Glutamatergic neuron (in vitro differentiated cells): ENCODE results near the gene MAPRE2. TPM values are rescaled to one million over a fixed set of nuclear protein-coding genes. Genes with fewer than 3 reads are reported as not detected.

Source experiments
- DNase-seq: peaks from one replicate; pipeline ENCODE4 v3.0.0; 2022
- H3K27ac Mint-ChIP-seq: one replicate; pipeline ENCODE4 v1.8.0; 2020; ENCODE audit warnings: mild to moderate bottlenecking, mixed read lengths, inconsistent platforms; ENCODE audit not compliant: unreplicated experiment
- H3K27me3 Mint-ChIP-seq: one replicate; pipeline ENCODE4 v1.8.0; 2020; ENCODE audit warnings: mild to moderate bottlenecking, moderate library complexity, mixed read lengths, inconsistent platforms; ENCODE audit not compliant: unreplicated experiment
- H3K36me3 Mint-ChIP-seq: one replicate; pipeline ENCODE4 v1.8.0; 2020; ENCODE audit warnings: mild to moderate bottlenecking, mixed read lengths, inconsistent platforms; ENCODE audit not compliant: unreplicated experiment
- H3K4me1 Mint-ChIP-seq: one replicate; pipeline ENCODE4 v1.8.0; 2020; ENCODE audit warnings: mild to moderate bottlenecking, low read depth, mixed read lengths, inconsistent platforms; ENCODE audit not compliant: unreplicated experiment
- H3K4me3 Mint-ChIP-seq: one replicate; pipeline ENCODE4 v1.8.0; 2020; ENCODE audit warnings: mild to moderate bottlenecking, mixed read lengths, inconsistent platforms; ENCODE audit not compliant: unreplicated experiment
- H3K9me3 Mint-ChIP-seq: one replicate; pipeline ENCODE4 v1.8.0; 2020; ENCODE audit warnings: mild to moderate bottlenecking, moderate library complexity, mixed read lengths, inconsistent platforms; ENCODE audit not compliant: unreplicated experiment
- total RNA-seq: library from RNA; stranded (reverse); fragmentation: NEBNext Ultra II Directional; extraction: Animal tissue kit (Norgen Biotek cat#: 25700); gene quantifications from one replicate; pipeline ENCODE4 v1.2.1, GENCODE V29; 2021; ENCODE audit not compliant: unreplicated experiment
- TF ChIP-seq, protein P1 (sequence below): fragments of 200-600 bp; sonication (generic); IDR thresholded peaks from one replicate; pipeline ENCODE4 v1.5.0; 2021; ENCODE audit not compliant: partially characterized antibody, unreplicated experiment

Gene MAPRE2
- total RNA-seq, 1 donor from 2014 or later, result 127 TPM

DNA sequence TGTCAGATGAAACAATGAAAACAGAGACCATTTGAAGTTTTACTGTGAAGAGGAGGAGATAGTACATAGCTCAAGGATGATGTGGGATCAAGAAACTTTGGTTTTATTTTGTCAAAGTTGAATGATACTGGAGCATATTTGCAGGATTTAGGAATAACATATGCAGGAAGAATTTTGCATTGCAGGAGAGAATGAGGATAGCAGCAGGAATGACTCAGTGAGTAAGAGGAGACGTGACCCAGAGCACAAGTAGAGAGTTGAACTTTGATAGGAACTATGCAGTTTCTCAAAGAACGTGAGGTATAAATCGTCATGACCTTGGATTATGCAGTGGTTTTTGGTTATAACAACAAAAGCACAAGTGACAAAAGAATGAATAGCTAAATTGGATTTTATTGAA, 47.7 kb downstream of the MAPRE2 start:
- Mint-ChIP-seq H3K4me1 (no peaks in the 10 kb centered on the region), H3K9me3 (peaks cover 3% of the 10 kb centered on the region), H3K36me3 (peaks cover 9% of the 10 kb centered on the region), H3K27ac (no peak overlapping the region), H3K27me3 (no peaks in the 10 kb centered on the region), H3K4me3 (no peak overlapping the region)
- DNase-seq, result no peak
- TF ChIP-seq, protein P1, sequence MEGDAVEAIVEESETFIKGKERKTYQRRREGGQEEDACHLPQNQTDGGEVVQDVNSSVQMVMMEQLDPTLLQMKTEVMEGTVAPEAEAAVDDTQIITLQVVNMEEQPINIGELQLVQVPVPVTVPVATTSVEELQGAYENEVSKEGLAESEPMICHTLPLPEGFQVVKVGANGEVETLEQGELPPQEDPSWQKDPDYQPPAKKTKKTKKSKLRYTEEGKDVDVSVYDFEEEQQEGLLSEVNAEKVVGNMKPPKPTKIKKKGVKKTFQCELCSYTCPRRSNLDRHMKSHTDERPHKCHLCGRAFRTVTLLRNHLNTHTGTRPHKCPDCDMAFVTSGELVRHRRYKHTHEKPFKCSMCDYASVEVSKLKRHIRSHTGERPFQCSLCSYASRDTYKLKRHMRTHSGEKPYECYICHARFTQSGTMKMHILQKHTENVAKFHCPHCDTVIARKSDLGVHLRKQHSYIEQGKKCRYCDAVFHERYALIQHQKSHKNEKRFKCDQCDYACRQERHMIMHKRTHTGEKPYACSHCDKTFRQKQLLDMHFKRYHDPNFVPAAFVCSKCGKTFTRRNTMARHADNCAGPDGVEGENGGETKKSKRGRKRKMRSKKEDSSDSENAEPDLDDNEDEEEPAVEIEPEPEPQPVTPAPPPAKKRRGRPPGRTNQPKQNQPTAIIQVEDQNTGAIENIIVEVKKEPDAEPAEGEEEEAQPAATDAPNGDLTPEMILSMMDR, result no peak

DNA sequence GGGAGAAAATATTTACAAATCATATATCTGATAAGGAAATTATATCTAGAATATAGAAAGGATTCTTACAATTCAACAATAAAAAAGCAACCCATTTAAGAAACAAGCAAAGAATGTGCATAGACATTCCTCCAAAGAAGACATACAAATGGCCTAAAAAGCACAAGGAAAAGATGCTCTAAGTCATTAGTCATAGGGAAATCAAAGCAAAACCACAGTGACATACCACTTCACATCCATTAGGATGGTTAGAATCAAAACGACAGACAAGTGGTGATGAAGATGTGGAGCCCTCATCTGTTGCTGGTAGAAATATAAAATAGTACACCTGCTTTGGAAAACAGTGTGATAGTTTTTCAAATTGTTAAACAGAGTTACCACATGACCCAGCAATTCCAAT, 48.2 kb downstream of the MAPRE2 start:
- Mint-ChIP-seq H3K27ac (no peak overlapping the region), H3K4me3 (no peak overlapping the region), H3K27me3 (no peaks in the 10 kb centered on the region), H3K4me1 (no peaks in the 10 kb centered on the region), H3K9me3 (peaks cover 3% of the 10 kb centered on the region), H3K36me3 (peaks cover 9% of the 10 kb centered on the region)
- no peak for DNase-seq
- TF ChIP-seq, protein P1, result no peak

DNA sequence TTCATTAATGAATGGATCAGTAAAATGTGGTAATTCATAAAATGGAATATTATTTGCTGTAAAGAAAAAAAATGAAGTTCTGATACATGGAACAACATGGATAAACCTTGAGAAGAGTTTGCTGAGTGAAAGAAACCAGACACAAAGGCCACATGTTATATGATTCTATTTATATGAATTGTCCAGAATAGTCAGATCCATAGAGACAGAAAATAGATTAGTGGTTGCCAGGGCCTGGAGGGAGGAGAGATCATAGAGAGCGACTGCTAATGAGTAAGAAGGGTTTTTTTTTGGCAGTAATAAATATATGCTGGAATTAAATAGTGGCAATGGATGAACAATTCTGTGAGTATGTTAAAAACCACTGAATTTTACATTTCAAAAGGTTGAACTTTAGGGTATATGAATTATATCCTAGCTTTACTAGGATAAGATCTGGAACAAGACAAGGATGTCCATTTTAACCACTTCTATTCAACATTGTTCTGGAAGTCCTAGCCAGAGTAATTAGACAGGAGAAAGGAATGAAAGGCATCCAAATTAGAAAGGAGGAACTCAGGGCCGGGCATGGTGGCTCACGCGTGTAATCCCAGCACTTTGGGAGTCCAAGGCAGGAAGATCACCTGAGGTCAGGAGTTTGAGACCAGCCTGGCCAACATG, 48.8 kb downstream of the MAPRE2 start:
- TF ChIP-seq, protein P1, result no peak
- DNase-seq, result no peak
- no peaks in the 10 kb centered on the region for H3K4me1 Mint-ChIP-seq
- no peak overlapping the region for H3K27ac Mint-ChIP-seq
- no peak overlapping the region for H3K4me3 Mint-ChIP-seq
- peaks cover 3% of the 10 kb centered on the region for H3K9me3 Mint-ChIP-seq
- no peaks in the 10 kb centered on the region for H3K27me3 Mint-ChIP-seq
- peaks cover 9% of the 10 kb centered on the region for H3K36me3 Mint-ChIP-seq

DNA sequence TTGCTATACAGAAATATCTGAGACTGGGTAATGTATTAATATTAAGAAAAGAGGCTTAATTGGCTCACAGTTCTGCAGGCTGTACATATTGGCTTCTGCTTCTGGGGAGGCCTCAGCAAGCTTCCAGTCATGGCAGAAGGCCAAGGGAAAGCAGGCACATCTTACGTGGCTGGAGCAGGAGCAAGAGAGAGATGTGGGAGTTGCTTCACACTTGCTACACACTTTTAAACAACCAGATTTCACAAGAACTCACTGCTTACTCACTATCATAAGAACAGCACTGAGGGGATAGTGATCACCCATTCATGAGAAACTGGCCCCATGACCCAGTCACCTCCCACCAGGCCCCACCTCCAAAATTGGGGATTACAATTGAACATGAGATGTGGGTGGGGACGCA, 50.6 kb downstream of the MAPRE2 start:
- peaks cover 3% of the 10 kb centered on the region for H3K9me3 Mint-ChIP-seq
- no peak for DNase-seq
- no peak overlapping the region for H3K27ac Mint-ChIP-seq
- H3K4me1 Mint-ChIP-seq, result peaks cover 2% of the 10 kb centered on the region
- TF ChIP-seq, protein P1, result no peak
- H3K27me3 Mint-ChIP-seq, result no peaks in the 10 kb centered on the region
- peaks cover 9% of the 10 kb centered on the region for H3K36me3 Mint-ChIP-seq
- H3K4me3 Mint-ChIP-seq, result no peak overlapping the region

DNA sequence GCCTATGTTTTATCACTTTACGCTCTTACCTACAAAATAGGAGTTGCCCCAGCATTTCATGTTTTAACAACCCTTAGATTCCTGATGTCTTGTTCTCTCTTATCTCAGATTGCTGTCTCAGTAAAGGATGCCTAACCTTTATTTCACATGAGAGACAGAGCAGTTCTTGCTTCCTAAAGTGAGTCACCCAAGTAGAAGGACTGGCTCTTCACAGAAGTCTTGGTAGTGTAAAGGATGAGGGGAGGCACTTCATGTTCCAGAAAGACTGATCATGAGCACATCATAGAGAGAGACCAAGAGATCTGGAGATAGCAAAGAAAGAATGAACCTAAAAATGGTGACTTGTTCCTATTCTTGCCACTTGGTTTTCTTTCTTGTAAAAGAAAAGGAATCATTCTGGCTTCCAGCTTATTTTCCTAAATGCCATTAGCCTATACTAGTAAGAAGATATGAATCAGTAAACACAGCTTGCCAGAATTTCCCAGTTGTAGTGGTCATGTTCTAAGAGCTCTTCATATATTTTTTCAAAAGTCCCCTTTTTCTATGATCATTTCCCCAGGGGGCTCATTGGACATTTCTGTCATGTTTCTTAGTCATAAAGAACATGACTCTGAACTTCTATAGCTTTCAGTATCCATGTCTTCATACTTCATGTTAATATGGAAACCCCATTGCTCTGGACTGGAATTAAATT, 54.9 kb downstream of the MAPRE2 start:
- no peaks in the 10 kb centered on the region for H3K27me3 Mint-ChIP-seq
- peaks cover 3% of the 10 kb centered on the region for H3K9me3 Mint-ChIP-seq
- peaks cover 2% of the 10 kb centered on the region for H3K4me1 Mint-ChIP-seq
- no peak for DNase-seq
- H3K27ac Mint-ChIP-seq, result no peak overlapping the region
- TF ChIP-seq, protein P1, result no peak
- H3K4me3 Mint-ChIP-seq, result no peak overlapping the region
- H3K36me3 Mint-ChIP-seq, result no peaks in the 10 kb centered on the region
